ENCODE measurements around the gene TTC9. TPM values are rescaled to one million over a fixed set of nuclear protein-coding genes. Genes with fewer than 3 reads are reported as not detected.

TTC9 gene
- total and polyA plus RNA-seq, 3 donors from 2014 or later, result 1.5 to 2.4 (median 2.4) TPM

GRCh38 chr14:70696026-70696425, 54.3 kb downstream of the TTC9 start:
- no peak for DNase-seq
- Histone ChIP-seq H3K4me1 (no peaks in the 10 kb centered on the region), H3K36me3 (ENCODE audit: low read depth, missing control alignments) (no peaks in the 10 kb centered on the region), H3K9me3 (no peaks in the 10 kb centered on the region), H3K27me3 (no peaks in the 10 kb centered on the region), H3K27ac (no peak overlapping the region), H3K4me3 (no peak overlapping the region)
- 71 to 75% methylated on average over 2 of the region's 2 CpGs for WGBS, 2 donors
- TF ChIP-seq CTCF (IDR thresholded peaks at IDR 0.05), result no peak
- no peak for TF ChIP-seq POLR2A (IDR thresholded peaks at IDR 0.05)
- intact Hi-C loops (cut with DNase I; ENCODE audit: low total_unique reads), result no loop called here

GRCh38 chr14:70697701-70698100, 56.0 kb downstream of the TTC9 start:
- H3K27ac ChIP-seq, result no peak overlapping the region
- H3K4me3 ChIP-seq, result no peak overlapping the region
- DNase-seq, result no peak
- TF ChIP-seq POLR2A (IDR thresholded peaks at IDR 0.05) (no peak), CTCF (IDR thresholded peaks at IDR 0.05) (no peak)
- no peaks in the 10 kb centered on the region for H3K36me3 ChIP-seq (ENCODE audit: low read depth, missing control alignments)
- intact Hi-C loops (cut with DNase I; ENCODE audit: low total_unique reads), result no loop called here
- H3K27me3 ChIP-seq, result no peaks in the 10 kb centered on the region
- no peaks in the 10 kb centered on the region for H3K4me1 ChIP-seq
- H3K9me3 ChIP-seq, result no peaks in the 10 kb centered on the region
- WGBS, 2 donors, result 77 to 85% methylated on average over 2 of the region's 2 CpGs

GRCh38 chr14:70698288-70698687, 56.6 kb downstream of the TTC9 start:
- no peak for DNase-seq
- no peaks in the 10 kb centered on the region for H3K4me1 ChIP-seq
- H3K27ac ChIP-seq, result no peak overlapping the region
- H3K9me3 ChIP-seq, result no peaks in the 10 kb centered on the region
- H3K36me3 ChIP-seq (ENCODE audit: low read depth, missing control alignments), result no peaks in the 10 kb centered on the region
- WGBS, 2 donors, result 89 to 98% methylated on average over 3 of the region's 3 CpGs
- intact Hi-C loops (cut with DNase I; ENCODE audit: low total_unique reads), result no loop called here
- no peak for TF ChIP-seq POLR2A (IDR thresholded peaks at IDR 0.05)
- TF ChIP-seq CTCF (IDR thresholded peaks at IDR 0.05), result no peak
- no peak overlapping the region for H3K4me3 ChIP-seq
- H3K27me3 ChIP-seq, result no peaks in the 10 kb centered on the region

- no peak overlapping the region for H3K4me3 ChIP-seq
- TF ChIP-seq CTCF (IDR thresholded peaks at IDR 0.05) (no peak), POLR2A (IDR thresholded peaks at IDR 0.05) (no peak)
- H3K4me1 ChIP-seq, result no peaks in the 10 kb centered on the region
- no peaks in the 10 kb centered on the region for H3K27me3 ChIP-seq
- intact Hi-C loops (cut with DNase I; ENCODE audit: low total_unique reads), result no loop called here
- DNase-seq, result no peak
- 77% methylated on average over 5 of the region's 5 CpGs for WGBS, 2 donors
- no peaks in the 10 kb centered on the region for H3K36me3 ChIP-seq (ENCODE audit: low read depth, missing control alignments)
- H3K9me3 ChIP-seq, result no peaks in the 10 kb centered on the region
- no peak overlapping the region for H3K27ac ChIP-seq
Measured at GRCh38 chr14:70699646-70700045, 57.9 kb downstream of the TTC9 start.

- no peaks in the 10 kb centered on the region for H3K4me1 ChIP-seq
- DNase-seq, result no peak
- no peaks in the 10 kb centered on the region for H3K36me3 ChIP-seq (ENCODE audit: low read depth, missing control alignments)
- no peak overlapping the region for H3K4me3 ChIP-seq
- H3K9me3 ChIP-seq, result no peaks in the 10 kb centered on the region
- 75 to 85% methylated on average over 4 of the region's 4 CpGs for WGBS, 2 donors
- H3K27me3 ChIP-seq, result no peaks in the 10 kb centered on the region
- intact Hi-C loops (cut with DNase I; ENCODE audit: low total_unique reads), result no loop called here
- H3K27ac ChIP-seq, result no peak overlapping the region
- no peak for TF ChIP-seq CTCF (IDR thresholded peaks at IDR 0.05)
- no peak for TF ChIP-seq POLR2A (IDR thresholded peaks at IDR 0.05)
Measured at GRCh38 chr14:70700955-70701585, 59.4 kb downstream of the TTC9 start.

Measured in testis (tissue), 3 donors.